A549 (cell line): ENCODE results near the gene DPYSL4. TPM values are rescaled to one million over a fixed set of nuclear protein-coding genes. Genes with fewer than 3 reads are reported as not detected.

Experiments used
- ATAC-seq, 2 experiments: fragments of 200-7000 bp in 1 of 2; fragments of >200 bp in 1 of 2; cut with Nextera tagmentation in 1 of 2; cut with Tn5 transposase in 1 of 2; 3 replicates each; pipeline versions ENCODE4 v1.8.0 to v1.9.1; 2018 to 2020; ENCODE audit warnings: mild to moderate bottlenecking in 1 of 2, moderate library complexity in 1 of 2
- CTCF ChIA-PET: fragments of 300-600 bp; sonication (Branson Sonifier 250); formaldehyde crosslinking; extraction: SDS; loops from one replicate; lab custom pipeline; 2021; ENCODE audit warnings: antibody characterized with exemption, inconsistent platforms; lab: Yijun Ruan, JAX
- POLR2A ChIA-PET: fragments of 350-600 bp; formaldehyde crosslinking; extraction: SDS; loops from one replicate; lab custom pipeline; 2021; ENCODE audit warnings: antibody characterized with exemption, inconsistent platforms; lab: Yijun Ruan, JAX
- DNase-seq, 2 experiments: peaks; one replicate each; pipeline versions ENCODE4 v3.0.0 to v3.0.0-alpha.2; 2011 to 2016; ENCODE audit warnings: low read depth in 1 of 2, low spot score in 1 of 2
- FAIRE-seq: peaks from 2 replicates; lab custom pipeline; 2011; peaks lifted over from hg19 to GRCh38; lab: Jason Lieb, UNC
- H3K27ac ChIP-seq, 2 experiments: fragments of >200 bp; sonication (Bioruptor Twin); formaldehyde crosslinking; 3 replicates each; pipeline ENCODE4 v1.5.1; 2016 to 2017
- H3K4me1 ChIP-seq: fragments of >200 bp; sonication (Bioruptor Twin); formaldehyde crosslinking; 3 replicates; pipeline ENCODE4 v1.6.1; 2016
- H3K4me2 ChIP-seq: fragments of >200 bp; sonication (Bioruptor Twin); formaldehyde crosslinking; 3 replicates; pipeline ENCODE4 v1.6.1; 2016
- H3K4me3 ChIP-seq: fragments of >200 bp; sonication (Bioruptor Twin); formaldehyde crosslinking; 3 replicates; pipeline ENCODE4 v1.5.1; 2016
- H3K9me3 ChIP-seq: fragments of >200 bp; sonication (Bioruptor Twin); formaldehyde crosslinking; 3 replicates; pipeline ENCODE4 v1.6.1; 2016
- CBX2 ChIP-seq: fragments of 200-600 bp; sonication (generic); IDR thresholded peaks from 2 replicates; pipeline ENCODE4 v1.6.1; 2016; ENCODE audit warnings: low read depth, mild to moderate bottlenecking, borderline replicate concordance
- CBX8 ChIP-seq: fragments of 200-600 bp; sonication (generic); IDR thresholded peaks from 2 replicates; pipeline ENCODE4 v1.6.1; 2016
- EP300 ChIP-seq, 2 experiments: fragments of >200 bp; sonication (Bioruptor Twin); formaldehyde crosslinking; IDR thresholded peaks; 2 replicates in 1 of 2; 3 replicates in 1 of 2; pipeline ENCODE4 v1.6.1; 2016 to 2017
- FOSB ChIP-seq: fragments of 250-450 bp; sonication (Bioruptor Pico); IDR thresholded peaks from 2 replicates; pipeline ENCODE4 v1.5.0; 2020; ENCODE audit warnings: mild to moderate bottlenecking, moderate library complexity
- FOXS1 ChIP-seq: fragments of 250-450 bp; sonication (Bioruptor Pico); IDR thresholded peaks from 2 replicates; pipeline ENCODE4 v1.5.0; 2020; ENCODE audit warnings: mild to moderate bottlenecking, moderate library complexity
- GATA3 ChIP-seq: IDR thresholded peaks from 2 replicates; pipeline ENCODE4 v1.6.1; 2012; ENCODE audit warnings: borderline replicate concordance
- HEYL ChIP-seq: fragments of 250-450 bp; sonication (Bioruptor Pico); IDR thresholded peaks from 2 replicates; pipeline ENCODE4 v1.8.0; 2021; ENCODE audit warnings: mild to moderate bottlenecking, moderate library complexity
- HOXA7 ChIP-seq: fragments of 250-450 bp; sonication (Bioruptor Pico); IDR thresholded peaks from 2 replicates; pipeline ENCODE4 v1.5.0; 2020; ENCODE audit warnings: mild to moderate bottlenecking, moderate library complexity
- JUN ChIP-seq, 2 experiments: fragments of >200 bp; sonication (Bioruptor Twin); formaldehyde crosslinking; IDR thresholded peaks; 2 replicates in 1 of 2; 3 replicates in 1 of 2; pipeline ENCODE4 v1.6.1; 2016 to 2017
- JUNB ChIP-seq: fragments of >200 bp; sonication (Bioruptor Twin); formaldehyde crosslinking; IDR thresholded peaks from 2 replicates; pipeline ENCODE4 v1.6.1; 2016
- KDM5A ChIP-seq: fragments of 200-600 bp; sonication (generic); IDR thresholded peaks from 2 replicates; pipeline ENCODE4 v1.6.1; 2016; ENCODE audit warnings: antibody characterized with exemption, mild to moderate bottlenecking
- PHF8 ChIP-seq: fragments of 200-600 bp; sonication (generic); IDR thresholded peaks from 2 replicates; pipeline ENCODE4 v1.6.1; 2016; ENCODE audit warnings: low read depth, mild to moderate bottlenecking, antibody characterized with exemption, moderate library complexity, borderline replicate concordance
- RCOR1 ChIP-seq: fragments of 150-350 bp; IDR thresholded peaks from 2 replicates; pipeline ENCODE4 v1.6.1; 2014; ENCODE audit warnings: antibody characterized with exemption, low read length, low read depth
- RFX5 ChIP-seq: fragments of 450-650 bp; IDR thresholded peaks from 2 replicates; pipeline ENCODE4 v1.7.1; 2014; ENCODE audit warnings: antibody characterized with exemption, mild to moderate bottlenecking, moderate library complexity
- ZFP36 ChIP-seq: fragments of 450-650 bp; IDR thresholded peaks from 2 replicates; pipeline ENCODE4 v1.6.1; 2014; ENCODE audit warnings: borderline replicate concordance; ENCODE audit not compliant: partially characterized antibody
- ZSCAN20 ChIP-seq: fragments of 250-450 bp; sonication (Bioruptor Pico); IDR thresholded peaks from 2 replicates; pipeline ENCODE4 v1.8.0; 2022; ENCODE audit warnings: mild to moderate bottlenecking, moderate library complexity
- WGBS: methylation state at CpG from one replicate; pipeline ENCODE4 v1.1.6; 2017; ENCODE audit errors: missing lambda C conversion rate; 5-methylcytosine and 5-hydroxymethylcytosine counted together
- polyA plus RNA-seq, 4 experiments: library from polyadenylated mRNA; depleted of rRNA in 3 of 4; stranded (reverse); fragments of >200 nt; fragmentation: RNase III in 1 of 4; extraction: RNeasy Plus Mini Kit Qiagen cat#74134 plus additional on column Dnase treatment in 1 of 4; gene quantifications; 2 replicates in 3 of 4; 3 replicates in 1 of 4; pipeline ENCODE4 v1.2.3, GENCODE V29; 2011 to 2017
- TF ChIP-seq, protein P1 (sequence below): fragments of 200-600 bp; sonication (generic); IDR thresholded peaks from 2 replicates; pipeline ENCODE4 v1.6.1; 2016; ENCODE audit warnings: antibody characterized with exemption, mild to moderate bottlenecking, moderate library complexity
- TF ChIP-seq, protein P2 (sequence below): fragments of 450-650 bp; IDR thresholded peaks from 2 replicates; pipeline ENCODE4 v1.6.1; 2014; ENCODE audit warnings: antibody characterized with exemption
- TF ChIP-seq, protein P3 (sequence below): fragments of 250-450 bp; sonication (Bioruptor Pico); IDR thresholded peaks from 2 replicates; pipeline ENCODE4 v1.5.0; 2021; ENCODE audit warnings: mild to moderate bottlenecking, moderate library complexity, borderline replicate concordance

DPYSL4 gene
- polyA plus RNA-seq, 2 of the 4 experiments (the other 2 are of a cell fraction): 2.9 to 14.1 TPM

DNA sequence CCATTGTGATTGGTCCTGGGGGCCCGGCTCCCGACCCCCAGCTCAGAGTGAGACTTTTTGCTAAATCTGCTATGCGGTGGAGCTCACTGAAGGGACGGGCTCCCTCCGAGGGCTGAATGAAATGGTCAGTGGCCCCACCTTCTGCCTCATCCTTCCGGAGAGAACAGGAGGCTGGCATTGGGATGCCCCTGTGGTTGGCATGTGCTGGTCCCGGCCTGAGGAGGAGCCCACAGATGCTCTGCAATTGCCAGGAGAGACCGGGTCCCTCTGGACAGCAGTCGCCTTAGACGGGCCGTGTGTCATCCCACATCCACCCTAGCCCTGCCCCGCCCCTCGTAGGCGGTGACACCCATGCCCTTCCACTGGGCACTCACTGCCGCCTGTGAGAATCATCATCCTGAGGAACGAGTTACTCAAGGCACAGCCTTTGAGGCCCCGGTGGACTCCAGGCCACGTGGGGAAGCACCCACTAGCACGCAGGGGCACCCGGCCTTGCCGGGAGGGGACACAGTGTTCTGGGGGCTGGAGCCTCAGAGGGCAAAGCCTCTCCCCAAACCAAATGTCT, 21.2 kb upstream of the DPYSL4 start (continued):
- TF ChIP-seq ZFP36: no peak

DNA sequence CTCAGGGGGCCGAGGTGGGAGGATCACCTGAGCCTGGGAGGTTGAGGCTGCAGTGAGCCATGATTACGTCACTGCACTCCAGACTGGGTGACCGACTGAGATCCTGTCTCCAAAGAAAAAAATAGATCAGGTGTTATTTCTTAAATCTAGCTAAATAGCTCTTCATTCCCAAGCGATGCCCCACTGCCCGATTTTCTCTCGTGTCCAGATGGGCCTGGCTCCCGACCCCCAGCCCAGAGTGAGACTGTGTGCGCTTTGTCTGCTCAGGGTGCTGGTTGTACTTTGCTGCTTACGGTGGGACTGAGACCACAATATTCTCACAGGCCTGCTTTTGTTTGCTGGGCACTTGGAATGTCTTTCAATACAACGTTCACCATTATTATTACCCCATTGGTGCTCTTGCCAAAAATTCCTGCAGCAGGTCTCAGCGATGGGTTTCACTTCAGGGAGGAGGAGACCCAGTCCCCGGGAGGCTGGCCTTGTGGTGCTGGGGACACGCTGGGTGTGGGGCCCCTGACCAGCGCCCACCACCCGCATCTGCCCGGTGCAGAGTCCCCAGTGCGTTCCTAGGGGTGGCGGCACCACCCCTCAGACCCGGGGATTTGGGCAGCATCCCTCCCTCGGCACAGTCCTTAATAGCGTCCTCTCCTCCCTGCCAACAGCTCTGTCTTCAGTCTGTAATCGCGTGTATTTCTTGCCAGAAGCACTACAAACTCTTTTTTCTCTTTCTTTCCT, 20.4 kb upstream of the DPYSL4 start:
- H3K27ac ChIP-seq: no peak overlapping the region
- ATAC-seq: no peak
- DNase-seq: no peak
- no peak overlapping the region for H3K4me2 ChIP-seq
- H3K4me3 ChIP-seq: no peak overlapping the region
- no peak for TF ChIP-seq HOXA7 (CRISPR knock-in tag)
- TF ChIP-seq, protein P1, sequence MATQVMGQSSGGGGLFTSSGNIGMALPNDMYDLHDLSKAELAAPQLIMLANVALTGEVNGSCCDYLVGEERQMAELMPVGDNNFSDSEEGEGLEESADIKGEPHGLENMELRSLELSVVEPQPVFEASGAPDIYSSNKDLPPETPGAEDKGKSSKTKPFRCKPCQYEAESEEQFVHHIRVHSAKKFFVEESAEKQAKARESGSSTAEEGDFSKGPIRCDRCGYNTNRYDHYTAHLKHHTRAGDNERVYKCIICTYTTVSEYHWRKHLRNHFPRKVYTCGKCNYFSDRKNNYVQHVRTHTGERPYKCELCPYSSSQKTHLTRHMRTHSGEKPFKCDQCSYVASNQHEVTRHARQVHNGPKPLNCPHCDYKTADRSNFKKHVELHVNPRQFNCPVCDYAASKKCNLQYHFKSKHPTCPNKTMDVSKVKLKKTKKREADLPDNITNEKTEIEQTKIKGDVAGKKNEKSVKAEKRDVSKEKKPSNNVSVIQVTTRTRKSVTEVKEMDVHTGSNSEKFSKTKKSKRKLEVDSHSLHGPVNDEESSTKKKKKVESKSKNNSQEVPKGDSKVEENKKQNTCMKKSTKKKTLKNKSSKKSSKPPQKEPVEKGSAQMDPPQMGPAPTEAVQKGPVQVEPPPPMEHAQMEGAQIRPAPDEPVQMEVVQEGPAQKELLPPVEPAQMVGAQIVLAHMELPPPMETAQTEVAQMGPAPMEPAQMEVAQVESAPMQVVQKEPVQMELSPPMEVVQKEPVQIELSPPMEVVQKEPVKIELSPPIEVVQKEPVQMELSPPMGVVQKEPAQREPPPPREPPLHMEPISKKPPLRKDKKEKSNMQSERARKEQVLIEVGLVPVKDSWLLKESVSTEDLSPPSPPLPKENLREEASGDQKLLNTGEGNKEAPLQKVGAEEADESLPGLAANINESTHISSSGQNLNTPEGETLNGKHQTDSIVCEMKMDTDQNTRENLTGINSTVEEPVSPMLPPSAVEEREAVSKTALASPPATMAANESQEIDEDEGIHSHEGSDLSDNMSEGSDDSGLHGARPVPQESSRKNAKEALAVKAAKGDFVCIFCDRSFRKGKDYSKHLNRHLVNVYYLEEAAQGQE: no peak
- TF ChIP-seq, protein P2, sequence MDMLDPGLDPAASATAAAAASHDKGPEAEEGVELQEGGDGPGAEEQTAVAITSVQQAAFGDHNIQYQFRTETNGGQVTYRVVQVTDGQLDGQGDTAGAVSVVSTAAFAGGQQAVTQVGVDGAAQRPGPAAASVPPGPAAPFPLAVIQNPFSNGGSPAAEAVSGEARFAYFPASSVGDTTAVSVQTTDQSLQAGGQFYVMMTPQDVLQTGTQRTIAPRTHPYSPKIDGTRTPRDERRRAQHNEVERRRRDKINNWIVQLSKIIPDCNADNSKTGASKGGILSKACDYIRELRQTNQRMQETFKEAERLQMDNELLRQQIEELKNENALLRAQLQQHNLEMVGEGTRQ: no peak
- TF ChIP-seq ZSCAN20: no peak
- no peak for TF ChIP-seq PHF8
- no peak for TF ChIP-seq GATA3
- no peak for TF ChIP-seq JUNB
- no peak for TF ChIP-seq FOSB (CRISPR knock-in tag)
- TF ChIP-seq, protein P3, sequence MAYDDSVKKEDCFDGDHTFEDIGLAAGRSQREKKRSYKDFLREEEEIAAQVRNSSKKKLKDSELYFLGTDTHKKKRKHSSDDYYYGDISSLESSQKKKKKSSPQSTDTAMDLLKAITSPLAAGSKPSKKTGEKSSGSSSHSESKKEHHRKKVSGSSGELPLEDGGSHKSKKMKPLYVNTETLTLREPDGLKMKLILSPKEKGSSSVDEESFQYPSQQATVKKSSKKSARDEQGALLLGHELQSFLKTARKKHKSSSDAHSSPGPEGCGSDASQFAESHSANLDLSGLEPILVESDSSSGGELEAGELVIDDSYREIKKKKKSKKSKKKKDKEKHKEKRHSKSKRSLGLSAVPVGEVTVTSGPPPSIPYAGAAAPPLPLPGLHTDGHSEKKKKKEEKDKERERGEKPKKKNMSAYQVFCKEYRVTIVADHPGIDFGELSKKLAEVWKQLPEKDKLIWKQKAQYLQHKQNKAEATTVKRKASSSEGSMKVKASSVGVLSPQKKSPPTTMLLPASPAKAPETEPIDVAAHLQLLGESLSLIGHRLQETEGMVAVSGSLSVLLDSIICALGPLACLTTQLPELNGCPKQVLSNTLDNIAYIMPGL: no peak
- no peak for TF ChIP-seq RCOR1
- no peak for TF ChIP-seq RFX5
- TF ChIP-seq FOXS1 (CRISPR knock-in tag): no peak
- TF ChIP-seq EP300 (IDR thresholded peaks at IDR 0.05): no peak
- TF ChIP-seq CBX2: no peak
- TF ChIP-seq JUN (IDR thresholded peaks at IDR 0.05): no peak
- TF ChIP-seq HEYL (CRISPR knock-in tag): no peak
- no peak for TF ChIP-seq KDM5A
- TF ChIP-seq CBX8: no peak
- H3K9me3 ChIP-seq: no peaks in the 10 kb centered on the region
- no peak for FAIRE-seq
- H3K4me1 ChIP-seq: peaks cover 14% of the 10 kb centered on the region; the same call in 2 of the 3 replicates
- WGBS: 88% methylated on average over 23 of the region's 23 CpGs
- ChIA-PET CTCF (interaction anchor here (0.9 to 1.5 kb wide), 2 partner anchors 12 to 23 kb away, joined by 3 to 4 read pairs; no protein-coding TSS in a partner anchor), POLR2A (no interaction called here)
